Esophagus squamous epithelium (tissue), 5 donors: Measurements from ENCODE around the gene DYRK2. TPM values are rescaled to one million over a fixed set of nuclear protein-coding genes. Genes with fewer than 3 reads are reported as not detected.

ENCODE experiments used
- DNase-seq: peaks from one replicate; lab custom pipeline; 2025; lab: John Stamatoyannopoulos, UW
- H3K27ac ChIP-seq, 4 donors: fragments of 200-600 bp; sonication (generic); one replicate each; pipeline ENCODE4 v1.5.1; 2016 to 2019; ENCODE audit warnings: mild to moderate bottlenecking in 1 of 4
- H3K27me3 ChIP-seq, 4 donors: fragments of 200-600 bp; sonication (generic); 1 replicate in 3 of 4; 2 replicates in 1 of 4; pipeline versions ENCODE4 v1.5.1 to v1.6.0; 2017 to 2021; ENCODE audit warnings: antibody characterized with exemption in 1 of 4
- H3K36me3 ChIP-seq, 3 donors: fragments of 200-600 bp; sonication (generic); one replicate each; pipeline ENCODE4 v1.5.1; 2016 to 2019
- H3K4me1 ChIP-seq, 3 donors: fragments of 200-600 bp; sonication (generic); one replicate each; pipeline ENCODE4 v1.5.1; 2017 to 2019
- H3K4me3 ChIP-seq, 4 donors: fragments of 200-600 bp; sonication (generic); 1 replicate in 3 of 4; 2 replicates in 1 of 4; pipeline ENCODE4 v1.5.1; 2016 to 2019; ENCODE audit warnings: mild to moderate bottlenecking in 2 of 4, moderate library complexity in 1 of 4
- H3K9me3 ChIP-seq, 3 donors: fragments of 200-600 bp; sonication (generic); one replicate each; pipeline ENCODE4 v1.5.1; 2016 to 2019
- POLR2A ChIP-seq, 4 donors: fragments of 450-650 bp; IDR thresholded peaks; one replicate each; pipeline ENCODE4 v1.6.1; 2017; ENCODE audit warnings: antibody characterized with exemption in 4 of 4, mild to moderate bottlenecking in 4 of 4, moderate library complexity in 3 of 4
- WGBS, 2 donors: methylation state at CpG; one replicate each; pipeline ENCODE4 v1.1.5; 2018; 5-methylcytosine and 5-hydroxymethylcytosine counted together
- intact Hi-C: fragments of 100-400 bp; cut with DNase I; formaldehyde crosslinking; loops from one replicate; pipeline ENCODE4 v1.15.0; 2022
- total RNA-seq, 4 donors: library from RNA; depleted of rRNA; stranded (reverse); fragments of >200 nt; gene quantifications; one replicate each; pipeline ENCODE4 v1.1.0, GENCODE V29; 2016
- TF ChIP-seq, protein P1 (sequence below), 6 experiments: fragments of 450-650 bp in 4 of 6; fragments of 200-600 bp in 2 of 6; sonication (generic) in 2 of 6; IDR thresholded peaks; one replicate each; pipeline ENCODE4 v1.5.1; 2016 to 2019; ENCODE audit warnings: antibody characterized with exemption in 6 of 6, mild to moderate bottlenecking in 4 of 6, moderate library complexity in 4 of 6
- donor health status: DM: yes; HTN: yes; CAD: no.

The DYRK2 gene
- total RNA-seq = 10 to 100 TPM; 14.9 to 22.1 (median 15.7) TPM

DNA sequence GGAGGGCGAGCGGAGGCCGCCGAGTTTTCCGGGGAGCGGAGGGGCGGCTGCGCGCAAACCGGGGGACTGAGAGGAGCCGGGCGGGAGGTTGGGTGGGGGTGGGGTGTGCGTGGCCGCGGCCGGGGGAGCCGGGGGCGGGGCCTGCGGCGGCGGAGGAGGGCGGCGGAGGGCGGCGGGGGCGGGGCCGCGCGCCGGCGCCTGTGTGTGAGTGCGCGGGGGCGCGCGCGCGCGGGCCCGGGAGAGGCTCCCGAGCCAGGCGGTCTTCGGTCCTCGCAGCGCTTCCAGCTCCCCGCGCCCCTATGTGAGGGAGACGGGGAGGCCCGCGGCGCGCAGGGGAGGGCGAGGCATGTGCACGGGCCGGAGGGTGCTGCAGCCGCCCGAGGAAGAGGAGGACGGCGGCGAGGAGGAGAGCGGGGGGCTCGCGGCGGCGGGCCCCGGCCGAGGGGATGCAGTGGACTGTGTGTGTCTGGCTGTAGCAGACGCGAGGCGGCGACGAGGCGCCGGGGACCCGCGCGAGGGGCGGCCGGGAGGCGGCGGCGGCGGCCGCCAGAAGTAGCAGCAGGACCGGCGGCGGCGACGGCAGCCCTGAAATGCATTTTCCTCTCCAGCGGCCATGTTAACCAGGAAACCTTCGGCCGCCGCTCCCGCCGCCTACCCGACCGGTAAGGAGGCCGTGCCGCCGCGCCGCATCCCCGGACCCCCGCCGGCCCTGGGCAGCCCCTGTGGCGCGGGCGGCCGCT is at the start of gene DYRK2:
Gene DYRK2 (plus strand): TSS at position 225 of the 740 bp plus-strand sequence. CDS start 389 bp downstream, at position 614.
- Histone ChIP-seq H3K4me3 (peak within 1 kb of the TSS; percentile 89 to 100 (median 92)), H3K27ac (peak within 1 kb of the TSS; percentile 90 to 98 (median 95)), H3K36me3 (no peaks in the 10 kb centered on the region), H3K9me3 (no peaks in the 10 kb centered on the region), H3K27me3 (no peaks in the 10 kb centered on the region), H3K4me1 (peaks cover 0 to 72% (median 28%) of the 10 kb centered on the region in 3 donors)
- WGBS, 2 donors = 0% methylated on average over 2 to 3 of the region's 109 CpGs
- TF ChIP-seq, protein P1, sequence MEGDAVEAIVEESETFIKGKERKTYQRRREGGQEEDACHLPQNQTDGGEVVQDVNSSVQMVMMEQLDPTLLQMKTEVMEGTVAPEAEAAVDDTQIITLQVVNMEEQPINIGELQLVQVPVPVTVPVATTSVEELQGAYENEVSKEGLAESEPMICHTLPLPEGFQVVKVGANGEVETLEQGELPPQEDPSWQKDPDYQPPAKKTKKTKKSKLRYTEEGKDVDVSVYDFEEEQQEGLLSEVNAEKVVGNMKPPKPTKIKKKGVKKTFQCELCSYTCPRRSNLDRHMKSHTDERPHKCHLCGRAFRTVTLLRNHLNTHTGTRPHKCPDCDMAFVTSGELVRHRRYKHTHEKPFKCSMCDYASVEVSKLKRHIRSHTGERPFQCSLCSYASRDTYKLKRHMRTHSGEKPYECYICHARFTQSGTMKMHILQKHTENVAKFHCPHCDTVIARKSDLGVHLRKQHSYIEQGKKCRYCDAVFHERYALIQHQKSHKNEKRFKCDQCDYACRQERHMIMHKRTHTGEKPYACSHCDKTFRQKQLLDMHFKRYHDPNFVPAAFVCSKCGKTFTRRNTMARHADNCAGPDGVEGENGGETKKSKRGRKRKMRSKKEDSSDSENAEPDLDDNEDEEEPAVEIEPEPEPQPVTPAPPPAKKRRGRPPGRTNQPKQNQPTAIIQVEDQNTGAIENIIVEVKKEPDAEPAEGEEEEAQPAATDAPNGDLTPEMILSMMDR (IDR thresholded peaks at IDR 0.05) = peak in 1 of 6 experiments; percentile 9
- peak in 3 of 4 donors; percentile 29 to 95 (median 83) for TF ChIP-seq POLR2A (IDR thresholded peaks at IDR 0.05)
- DNase-seq = peak; percentile 17
- intact Hi-C loops = no loop called here

DNA sequence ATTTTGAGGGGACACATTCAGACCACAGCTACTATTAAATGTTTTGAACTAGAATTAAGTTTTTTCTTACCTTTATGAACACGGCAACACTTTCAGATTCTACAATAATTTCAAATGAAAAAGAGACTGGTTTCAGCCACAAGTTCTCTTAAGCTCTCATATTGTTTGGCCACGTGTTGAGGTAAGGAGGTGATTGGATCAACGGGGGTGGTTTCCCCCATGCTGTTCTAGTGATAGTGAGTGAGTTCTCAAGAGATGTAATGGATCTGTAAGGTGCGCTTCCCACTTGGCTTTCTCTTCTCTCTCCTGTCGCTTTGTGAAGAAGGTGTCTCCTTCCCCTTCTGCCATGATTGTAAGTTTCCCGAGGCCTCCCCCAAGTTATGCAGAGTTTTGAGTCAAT is 48.9 kb upstream of the DYRK2 start:
- Histone ChIP-seq H3K36me3 (no peaks in the 10 kb centered on the region), H3K4me1 (no peaks in the 10 kb centered on the region), H3K9me3 (no peaks in the 10 kb centered on the region), H3K27me3 (no peaks in the 10 kb centered on the region), H3K27ac (no peak overlapping the region), H3K4me3 (no peak overlapping the region)
- WGBS, 2 donors = 87 to 89% methylated on average over 6 of the region's 6 CpGs
- DNase-seq = no peak
- TF ChIP-seq POLR2A (IDR thresholded peaks at IDR 0.05) = no peak
- TF ChIP-seq, protein P1 (IDR thresholded peaks at IDR 0.05) = no peak
- intact Hi-C loops = no loop called here

GRCh38 chr12:67601126-67601525 is 47.4 kb upstream of the DYRK2 start:
- intact Hi-C loops = no loop called here
- WGBS, 2 donors = 68 to 76% methylated on average over 1 of the region's 1 CpG
- no peak for DNase-seq

GRCh38 chr12:67609226-67609870 is 39.2 kb upstream of the DYRK2 start:
- intact Hi-C loops = no loop called here
- Histone ChIP-seq H3K27me3 (no peaks in the 10 kb centered on the region), H3K9me3 (no peaks in the 10 kb centered on the region), H3K27ac (no peak overlapping the region), H3K4me1 (no peaks in the 10 kb centered on the region), H3K36me3 (no peaks in the 10 kb centered on the region), H3K4me3 (no peak overlapping the region)
- no peak for DNase-seq
- no peak for TF ChIP-seq POLR2A (IDR thresholded peaks at IDR 0.05)
- TF ChIP-seq, protein P1 (IDR thresholded peaks at IDR 0.05) = no peak
- WGBS, 2 donors = 62 to 81% methylated on average over 4 of the region's 4 CpGs

More at GRCh38 chr12:67601126-67601525, 47.4 kb upstream of the DYRK2 start:
- Histone ChIP-seq H3K27ac (no peak overlapping the region), H3K4me3 (no peak overlapping the region), H3K9me3 (no peaks in the 10 kb centered on the region), H3K36me3 (no peaks in the 10 kb centered on the region), H3K27me3 (no peaks in the 10 kb centered on the region), H3K4me1 (no peaks in the 10 kb centered on the region)
- no peak for TF ChIP-seq POLR2A (IDR thresholded peaks at IDR 0.05)
- TF ChIP-seq, protein P1 (IDR thresholded peaks at IDR 0.05) = no peak

DNA sequence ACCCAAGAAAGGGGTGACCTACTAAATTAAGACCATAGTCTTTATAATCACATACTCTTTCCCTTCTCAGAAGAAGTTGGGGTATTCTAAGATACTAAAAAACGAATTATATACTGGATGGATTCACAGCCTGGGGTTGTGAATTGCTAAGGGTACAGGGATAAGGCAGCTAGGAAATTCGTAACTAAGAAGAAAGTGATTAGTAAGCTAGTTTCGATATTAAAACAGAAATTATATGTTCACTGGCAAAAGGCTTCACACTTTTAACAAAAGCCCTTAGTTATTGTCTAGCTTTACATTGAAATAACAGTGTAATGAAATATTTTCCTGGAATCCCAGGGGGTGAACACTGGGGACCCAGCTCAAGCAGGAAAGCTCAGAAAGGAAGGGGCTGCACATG is 35.5 kb upstream of the DYRK2 start:
- Histone ChIP-seq H3K36me3 (no peaks in the 10 kb centered on the region), H3K27me3 (no peaks in the 10 kb centered on the region), H3K27ac (no peak overlapping the region), H3K4me1 (no peaks in the 10 kb centered on the region), H3K9me3 (no peaks in the 10 kb centered on the region), H3K4me3 (no peak overlapping the region)
- intact Hi-C loops = no loop called here
- DNase-seq = no peak
- TF ChIP-seq POLR2A (IDR thresholded peaks at IDR 0.05) = no peak
- TF ChIP-seq, protein P1 (IDR thresholded peaks at IDR 0.05) = no peak
- 55 to 63% methylated on average over 3 of the region's 3 CpGs for WGBS, 2 donors
